ENCODE data around the gene GMPR. TPM values are rescaled to one million over a fixed set of nuclear protein-coding genes. Genes with fewer than 3 reads are reported as not detected.
"Not testable (repeated sequence)": the region's sequence is repeated elsewhere in the genome, so short reads cannot be mapped to it uniquely, and the experiment has no call there.

The GMPR gene
- total RNA-seq, 2 experiments from 2014 or later = 0.63 to 0.95 TPM

GRCh38 chr6:16257999-16258708, 19.8 kb downstream of the GMPR start:
- no peaks in the 10 kb centered on the region for H3K4me1 ChIP-seq (ENCODE audit: insufficient read depth, low read length)
- no peak overlapping the region for H3K4me3 Mint-ChIP-seq
- no peak overlapping the region for H3K27ac Mint-ChIP-seq
- H3K9me3 ChIP-seq (ENCODE audit: control insufficient read depth in 1 of 2, insufficient read depth in 1 of 2, low read length in 2 of 2) = no peaks in the 10 kb centered on the region
- DNase-seq (no peak), ATAC-seq (ENCODE audit: poor library complexity) (no peak)
- no peaks in the 10 kb centered on the region for H3K36me3 Mint-ChIP-seq (ENCODE audit: low read depth)
- H3K27me3 ChIP-seq (ENCODE audit: control insufficient read depth in 1 of 2, insufficient read depth in 2 of 2, low read length in 2 of 2) = no peaks in the 10 kb centered on the region
- H3K27ac ChIP-seq (ENCODE audit: low read depth in 1 of 2, low read length in 2 of 2) = no peak overlapping the region
- no peak for TF ChIP-seq CTCF (IDR thresholded peaks at IDR 0.05)
- CTCF ChIA-PET = no interaction called here
- no peak overlapping the region for H3K4me3 ChIP-seq (ENCODE audit: low read length)
- POLR2A ChIA-PET = no interaction called here
- intact Hi-C loops (cut with DNase I, micrococcal nuclease) = no loop called here
- no peaks in the 10 kb centered on the region for H3K9me3 Mint-ChIP-seq
- no peaks in the 10 kb centered on the region for H3K4me1 Mint-ChIP-seq (ENCODE audit: low read depth)
- no peaks in the 10 kb centered on the region for H3K27me3 Mint-ChIP-seq
- H3K36me3 ChIP-seq (ENCODE audit: insufficient read depth, low read length) = no peaks in the 10 kb centered on the region

GRCh38 chr6:16258709-16259075, 20.3 kb downstream of the GMPR start:
- ChIA-PET CTCF (no interaction called here), POLR2A (no interaction called here)
- Mint-ChIP-seq H3K27me3 (no peaks in the 10 kb centered on the region), H3K27ac (no peak overlapping the region), H3K4me3 (no peak overlapping the region), H3K36me3 (ENCODE audit: low read depth) (no peaks in the 10 kb centered on the region), H3K4me1 (ENCODE audit: low read depth) (no peaks in the 10 kb centered on the region), H3K9me3 (no peaks in the 10 kb centered on the region)
- no peak for TF ChIP-seq CTCF (IDR thresholded peaks at IDR 0.05)
- Histone ChIP-seq H3K27me3 (ENCODE audit: control insufficient read depth in 1 of 2, insufficient read depth in 2 of 2, low read length in 2 of 2) (no peaks in the 10 kb centered on the region), H3K27ac (ENCODE audit: low read depth in 1 of 2, low read length in 2 of 2) (no peak overlapping the region), H3K36me3 (ENCODE audit: insufficient read depth, low read length) (no peaks in the 10 kb centered on the region), H3K9me3 (ENCODE audit: control insufficient read depth in 1 of 2, insufficient read depth in 1 of 2, low read length in 2 of 2) (no peaks in the 10 kb centered on the region), H3K4me3 (ENCODE audit: low read length) (no peak overlapping the region), H3K4me1 (ENCODE audit: insufficient read depth, low read length) (no peaks in the 10 kb centered on the region)
- ATAC-seq (ENCODE audit: poor library complexity) = no peak
- intact Hi-C loops (cut with DNase I, micrococcal nuclease) = no loop called here
- no peak for DNase-seq

GRCh38 chr6:16259604-16260003, 21.2 kb downstream of the GMPR start:
- H3K27ac Mint-ChIP-seq; H3K9me3 Mint-ChIP-seq; H3K27me3 Mint-ChIP-seq; H3K36me3 ChIP-seq (ENCODE audit: insufficient read depth, low read length); DNase-seq; H3K4me1 Mint-ChIP-seq (ENCODE audit: low read depth); intact Hi-C loops (cut with DNase I, micrococcal nuclease); CTCF ChIA-PET; ATAC-seq (ENCODE audit: poor library complexity); H3K4me1 ChIP-seq (ENCODE audit: insufficient read depth, low read length); POLR2A ChIA-PET; H3K27ac ChIP-seq (ENCODE audit: low read depth in 1 of 2, low read length in 2 of 2); H3K4me3 Mint-ChIP-seq; H3K4me3 ChIP-seq (ENCODE audit: low read length); H3K36me3 Mint-ChIP-seq (ENCODE audit: low read depth); H3K9me3 ChIP-seq (ENCODE audit: control insufficient read depth in 1 of 2, insufficient read depth in 1 of 2, low read length in 2 of 2); H3K27me3 ChIP-seq (ENCODE audit: control insufficient read depth in 1 of 2, insufficient read depth in 2 of 2, low read length in 2 of 2): not testable (repeated sequence)

GRCh38 chr6:16260602-16261001, 22.2 kb downstream of the GMPR start:
- not testable (repeated sequence) for H3K27ac Mint-ChIP-seq; H3K9me3 ChIP-seq (ENCODE audit: control insufficient read depth in 1 of 2, insufficient read depth in 1 of 2, low read length in 2 of 2); H3K4me1 Mint-ChIP-seq (ENCODE audit: low read depth)

GRCh38 chr6:16262773-16263172, 24.4 kb downstream of the GMPR start:
- H3K9me3 ChIP-seq (ENCODE audit: control insufficient read depth in 1 of 2, insufficient read depth in 1 of 2, low read length in 2 of 2); H3K36me3 ChIP-seq (ENCODE audit: insufficient read depth, low read length); H3K27ac ChIP-seq (ENCODE audit: low read depth in 1 of 2, low read length in 2 of 2); H3K27ac Mint-ChIP-seq; ATAC-seq (ENCODE audit: poor library complexity); H3K4me3 ChIP-seq (ENCODE audit: low read length); H3K4me3 Mint-ChIP-seq; H3K27me3 ChIP-seq (ENCODE audit: control insufficient read depth in 1 of 2, insufficient read depth in 2 of 2, low read length in 2 of 2); H3K36me3 Mint-ChIP-seq (ENCODE audit: low read depth); DNase-seq; H3K4me1 Mint-ChIP-seq (ENCODE audit: low read depth); H3K4me1 ChIP-seq (ENCODE audit: insufficient read depth, low read length); H3K27me3 Mint-ChIP-seq; CTCF ChIA-PET; H3K9me3 Mint-ChIP-seq; POLR2A ChIA-PET; intact Hi-C loops (cut with DNase I, micrococcal nuclease): not testable (repeated sequence)

More at GRCh38 chr6:16260602-16261001, 22.2 kb downstream of the GMPR start:
- CTCF ChIA-PET; H3K36me3 ChIP-seq (ENCODE audit: insufficient read depth, low read length); H3K4me3 ChIP-seq (ENCODE audit: low read length); H3K9me3 Mint-ChIP-seq; H3K4me1 ChIP-seq (ENCODE audit: insufficient read depth, low read length); H3K27ac ChIP-seq (ENCODE audit: low read depth in 1 of 2, low read length in 2 of 2); ATAC-seq (ENCODE audit: poor library complexity); intact Hi-C loops (cut with DNase I, micrococcal nuclease); POLR2A ChIA-PET; H3K36me3 Mint-ChIP-seq (ENCODE audit: low read depth); H3K4me3 Mint-ChIP-seq; DNase-seq; H3K27me3 Mint-ChIP-seq; H3K27me3 ChIP-seq (ENCODE audit: control insufficient read depth in 1 of 2, insufficient read depth in 2 of 2, low read length in 2 of 2): not testable (repeated sequence)

- CTCF ChIA-PET; intact Hi-C loops (cut with DNase I, micrococcal nuclease); DNase-seq; H3K27ac ChIP-seq (ENCODE audit: low read depth in 1 of 2, low read length in 2 of 2); ATAC-seq (ENCODE audit: poor library complexity); H3K9me3 Mint-ChIP-seq; H3K9me3 ChIP-seq (ENCODE audit: control insufficient read depth in 1 of 2, insufficient read depth in 1 of 2, low read length in 2 of 2); H3K4me1 ChIP-seq (ENCODE audit: insufficient read depth, low read length); H3K27me3 ChIP-seq (ENCODE audit: control insufficient read depth in 1 of 2, insufficient read depth in 2 of 2, low read length in 2 of 2); H3K27me3 Mint-ChIP-seq; H3K4me1 Mint-ChIP-seq (ENCODE audit: low read depth); H3K27ac Mint-ChIP-seq; H3K36me3 Mint-ChIP-seq (ENCODE audit: low read depth); H3K4me3 ChIP-seq (ENCODE audit: low read length); POLR2A ChIA-PET; H3K4me3 Mint-ChIP-seq; H3K36me3 ChIP-seq (ENCODE audit: insufficient read depth, low read length): not testable (repeated sequence)
Measured at GRCh38 chr6:16263464-16264099, 25.2 kb downstream of the GMPR start.

Measured in CD4-positive, alpha-beta T cell (primary cell).